Camera-type eye (tissue), 1 donor: ENCODE data around the gene LTA. TPM values are rescaled to one million over a fixed set of nuclear protein-coding genes. Genes with fewer than 3 reads are reported as not detected.

Experiments
- total RNA-seq: library from RNA; depleted of rRNA; stranded (reverse); fragments of >200 nt; gene quantifications from one replicate; pipeline ENCODE4 v1.2.3, GENCODE V29; 2014

The LTA gene
- not detected for total RNA-seq

GRCh38 chr6:31572041-31572911, at the start of gene LTA:
TSS of gene LTA (plus strand) at chr6:31572289. CDS start at chr6:31572743, 454 bp downstream.

GRCh38 chr6:31528821-31529328, 43.2 kb upstream of the LTA start, which contains the start of gene MCCD1:
TSS of gene MCCD1 (plus strand) at chr6:31528962. CDS start at chr6:31529015, 53 bp downstream.

GRCh38 chr6:31541658-31542521, 30.2 kb upstream of the LTA start, which contains the start of gene DDX39B:
TSS of gene DDX39B (minus strand) at chr6:31542003. CDS start at chr6:31540532, 1,471 bp downstream.

GRCh38 chr6:31546339-31546957, 25.6 kb upstream of the LTA start, which contains the start of gene ATP6V1G2:
TSS of gene ATP6V1G2 (minus strand) at chr6:31546608. CDS start at chr6:31546559, 49 bp downstream.

GRCh38 chr6:31546958-31547726, 24.9 kb upstream of the LTA start, which contains the start of gene NFKBIL1:
TSS of gene NFKBIL1 (plus strand) at chr6:31547608. CDS start at chr6:31547695, 87 bp downstream.

GRCh38 chr6:31575335-31575901, 3.3 kb downstream of the LTA start, which contains the start of gene TNF:
TSS of gene TNF (plus strand) at chr6:31575565. CDS start at chr6:31575742, 177 bp downstream.

GRCh38 chr6:31582230-31582643, 10.1 kb downstream of the LTA start, which contains the start of gene LTB:
TSS of gene LTB (minus strand) at chr6:31582424. CDS start at chr6:31582417, 7 bp downstream.

DNA sequence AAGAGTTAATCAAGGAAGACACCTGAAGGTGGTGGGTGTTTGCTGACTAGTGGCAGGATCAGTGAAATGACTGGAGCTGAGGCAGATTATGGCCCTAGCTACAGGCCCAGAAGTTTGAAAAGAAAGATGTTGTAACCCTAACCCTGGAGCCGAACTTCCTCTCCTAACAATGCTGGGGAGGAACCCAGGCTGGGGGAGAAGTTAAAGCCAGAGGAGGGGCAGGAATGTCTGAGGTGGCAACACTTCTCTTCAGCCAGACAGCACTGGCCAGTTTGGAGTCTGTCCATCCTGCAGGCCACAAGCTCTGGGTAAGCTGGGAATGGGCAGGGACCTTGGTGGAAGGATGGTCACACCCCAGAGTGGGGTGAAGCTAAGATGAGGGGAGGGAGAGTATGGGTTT, 13.9 kb downstream of the LTA start, which contains the start of gene LST1:
LST1 (plus strand) TSS at position 270 of the 400 bp plus-strand sequence. CDS start 1,023 bp downstream, outside the sequence.

DNA sequence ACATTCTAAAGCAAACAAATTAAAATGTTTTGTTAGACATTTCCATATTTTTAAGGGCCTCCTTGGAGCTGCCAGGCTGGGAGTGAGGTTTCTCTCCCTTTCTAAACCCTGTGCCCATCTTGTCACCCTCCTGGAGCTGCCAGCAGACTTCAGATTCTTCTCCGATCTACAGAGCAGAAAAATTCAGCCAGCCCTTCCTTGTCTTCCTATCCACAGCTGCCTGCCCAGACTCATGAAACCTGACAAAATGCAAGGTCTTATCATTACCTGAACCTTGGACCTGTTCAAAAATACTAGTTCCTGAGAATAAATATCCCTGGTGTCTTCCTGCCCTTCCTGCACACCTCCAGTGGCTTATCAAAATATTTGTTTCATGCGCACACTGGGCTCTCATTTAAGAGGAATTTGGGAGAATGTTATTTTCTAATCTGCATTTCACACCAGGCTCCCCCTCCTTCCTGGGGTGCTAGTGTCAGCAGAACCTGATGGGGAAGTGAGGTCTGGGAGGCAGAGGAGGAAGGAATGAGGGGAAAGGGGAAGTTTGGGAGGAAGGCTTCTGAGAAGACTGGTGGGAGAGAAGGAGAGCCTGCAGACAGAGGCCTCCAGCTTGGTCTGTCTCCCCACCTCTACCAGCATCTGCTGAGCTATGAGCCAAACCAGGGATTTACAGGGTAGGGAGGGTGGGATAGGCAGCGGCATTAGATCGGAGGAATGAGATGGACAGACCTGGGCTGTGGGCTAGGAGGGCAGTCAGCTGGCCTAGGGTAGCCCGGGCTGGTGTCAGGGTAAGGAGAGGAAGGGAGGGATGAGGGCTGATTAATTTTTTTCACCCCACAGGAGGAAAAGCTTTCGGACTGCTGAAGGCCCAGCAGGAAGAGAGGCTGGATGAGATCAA, 42.8 kb downstream of the LTA start, which contains the start of gene AIF1:
AIF1 (plus strand) TSS at position 551 of the 895 bp plus-strand sequence; CDS start at position 647, 96 bp downstream.

GRCh38 chr6:31620586-31621319, 48.7 kb downstream of the LTA start, which contains the start of gene PRRC2A:
TSS of gene PRRC2A (plus strand) at chr6:31620715. CDS start at chr6:31622790, 2,075 bp downstream.

Other genes starting within 250 kb of the LTA start
- 169 TPM for gene HLA-B, start 215.1 kb upstream of the LTA start, total RNA-seq
- gene MICA, start 168.7 kb upstream of the LTA start, total RNA-seq, result 9.9 TPM
- gene MICB, start 74.1 kb upstream of the LTA start, total RNA-seq, result 2.8 TPM
- not detected for gene MCCD1, start 43.3 kb upstream of the LTA start, total RNA-seq
- gene DDX39B, start 30.3 kb upstream of the LTA start, total RNA-seq, result 327 TPM
- 19.2 TPM for gene ATP6V1G2, start 25.7 kb upstream of the LTA start, total RNA-seq
- 21.8 TPM for gene NFKBIL1, start 24.7 kb upstream of the LTA start, total RNA-seq
- not detected for gene TNF, start 3.3 kb downstream of the LTA start, total RNA-seq
- 1.4 TPM for gene LTB, start 10.1 kb downstream of the LTA start, total RNA-seq
- gene LST1, start 14.0 kb downstream of the LTA start, total RNA-seq, result 11.2 TPM
- not detected for gene NCR3, start 20.7 kb downstream of the LTA start, total RNA-seq
- gene AIF1, start 42.9 kb downstream of the LTA start, total RNA-seq, result 10.5 TPM
- gene PRRC2A, start 48.4 kb downstream of the LTA start, total RNA-seq, result 88.1 TPM
- 226 TPM for gene BAG6, start 80.4 kb downstream of the LTA start, total RNA-seq
- 1.0 TPM for gene APOM, start 83.6 kb downstream of the LTA start, total RNA-seq
- gene C6orf47, start 88.5 kb downstream of the LTA start, total RNA-seq, result 19.6 TPM
- 18.6 TPM for gene GPANK1, start 92.7 kb downstream of the LTA start, total RNA-seq
- 108 TPM for gene CSNK2B, start 93.8 kb downstream of the LTA start, total RNA-seq
- 2.3 TPM for gene LY6G5B, start 97.7 kb downstream of the LTA start, total RNA-seq
- gene LY6G5C, start 108.8 kb downstream of the LTA start, total RNA-seq, result 1.9 TPM
- gene ABHD16A, start 131.0 kb downstream of the LTA start, total RNA-seq, result 53.2 TPM
- gene LY6G6F, start 134.6 kb downstream of the LTA start, total RNA-seq, result not detected
- not detected for gene LY6G6D, start 143.1 kb downstream of the LTA start, total RNA-seq
- not detected for gene LY6G6C, start 149.5 kb downstream of the LTA start, total RNA-seq
- 0.55 TPM for gene MPIG6B, start 151.1 kb downstream of the LTA start, total RNA-seq
- gene DDAH2, start 157.0 kb downstream of the LTA start, total RNA-seq, result 108 TPM
- gene CLIC1, start 164.2 kb downstream of the LTA start, total RNA-seq, result 89.1 TPM
- gene MSH5, start 167.7 kb downstream of the LTA start, total RNA-seq, result 16.5 TPM
- gene SAPCD1, start 190.4 kb downstream of the LTA start, total RNA-seq, result 3.8 TPM
- gene VWA7, start 205.0 kb downstream of the LTA start, total RNA-seq, result 0.88 TPM
- 43.6 TPM for gene VARS1, start 223.5 kb downstream of the LTA start, total RNA-seq
- 21.4 TPM for gene LSM2, start 234.7 kb downstream of the LTA start, total RNA-seq
- 4.8 TPM for gene HSPA1L, start 243.0 kb downstream of the LTA start, total RNA-seq
- 744 TPM for gene HSPA1A, start 243.3 kb downstream of the LTA start, total RNA-seq